NCI-H187 (cell line): ENCODE data around the gene CEACAM19.
"Not testable (repeated sequence)": the region's sequence is repeated elsewhere in the genome, so short reads cannot be mapped to it uniquely, and the experiment has no call there.

ENCODE experiments used
- DNase-seq, 2 experiments: peaks; one replicate each; lab custom pipeline; 2025; lab: John Stamatoyannopoulos, UW

The CEACAM19 gene

DNA sequence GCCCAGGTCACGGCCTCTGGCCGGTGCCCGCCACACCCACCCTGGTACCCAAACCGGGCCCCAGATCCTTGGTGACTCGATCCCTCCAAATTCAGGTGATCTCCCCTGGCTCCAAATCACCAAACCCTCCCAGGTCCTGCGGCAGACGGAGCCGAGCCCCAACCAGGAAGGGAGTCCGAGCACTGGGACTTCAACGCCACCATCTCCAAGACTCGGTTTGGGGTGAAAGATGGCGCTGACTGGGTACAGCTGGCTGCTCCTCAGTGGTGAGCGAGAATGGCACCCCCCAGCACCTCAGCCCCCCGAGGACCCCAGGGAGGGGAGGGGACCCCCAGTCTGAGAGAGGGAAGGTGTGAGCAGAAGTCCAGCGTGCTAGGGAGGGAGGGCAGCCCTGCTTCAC lies 29.9 kb downstream of the CEACAM19 start:
- no peak for DNase-seq

DNA sequence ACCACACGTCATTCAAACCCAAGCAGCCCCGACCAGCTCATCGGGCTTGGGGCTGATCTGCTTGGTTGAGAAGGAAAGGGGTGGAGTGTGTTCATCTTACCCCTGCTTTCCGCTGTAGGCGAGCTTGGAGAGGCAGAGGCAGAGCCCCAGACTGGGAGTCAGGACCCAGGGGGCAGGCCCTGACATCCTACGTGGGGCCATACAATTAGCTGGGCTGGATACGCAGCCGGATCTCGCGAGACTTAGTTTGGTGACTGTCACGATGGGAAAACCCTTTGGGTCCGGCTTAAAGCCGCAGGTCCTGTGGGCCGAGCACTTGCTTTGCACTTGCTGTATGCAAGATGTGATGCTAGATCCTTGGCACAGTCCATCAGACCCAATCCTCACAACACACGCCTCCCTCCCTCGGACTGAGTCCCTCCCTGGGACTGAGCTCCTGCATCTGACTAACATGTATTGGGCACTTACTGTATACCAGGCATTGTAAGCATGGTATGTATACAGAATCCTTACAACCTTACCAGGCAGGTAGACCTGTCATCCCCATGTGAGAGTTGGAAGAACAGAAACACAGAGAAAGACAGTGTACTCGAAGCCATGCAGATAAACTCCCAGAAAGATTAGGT lies 31.4 kb downstream of the CEACAM19 start:
- DNase-seq: no peak

DNA sequence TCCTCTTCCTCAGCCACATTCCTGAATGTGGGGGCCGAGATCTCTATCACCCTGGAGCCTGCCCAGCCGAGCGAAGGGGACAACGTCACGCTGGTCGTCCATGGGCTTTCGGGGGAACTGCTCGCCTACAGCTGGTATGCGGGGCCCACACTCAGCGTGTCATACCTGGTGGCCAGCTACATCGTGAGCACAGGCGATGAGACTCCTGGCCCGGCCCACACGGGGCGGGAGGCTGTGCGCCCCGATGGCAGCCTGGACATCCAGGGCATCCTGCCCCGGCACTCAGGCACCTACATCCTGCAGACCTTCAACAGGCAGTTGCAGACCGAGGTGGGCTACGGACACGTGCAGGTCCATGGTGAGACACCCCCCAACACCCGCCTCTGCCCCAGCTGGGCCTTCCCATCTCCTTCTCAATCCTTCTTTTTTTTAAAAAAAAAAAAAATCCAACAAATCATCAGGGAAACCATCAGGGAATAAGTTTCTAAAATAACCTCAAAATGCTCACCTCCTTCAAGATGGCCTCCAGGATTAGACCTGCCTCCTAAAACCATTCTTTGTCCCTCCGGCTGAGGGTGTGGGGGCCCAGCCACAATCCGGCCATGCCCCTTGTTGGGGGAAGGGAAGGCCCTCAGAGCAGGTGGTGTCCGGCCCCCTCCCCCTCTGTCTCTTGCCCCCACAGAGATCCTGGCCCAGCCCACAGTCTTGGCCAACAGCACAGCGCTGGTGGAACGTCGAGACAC lies 32.2 kb downstream of the CEACAM19 start:
- no peak for DNase-seq

DNA sequence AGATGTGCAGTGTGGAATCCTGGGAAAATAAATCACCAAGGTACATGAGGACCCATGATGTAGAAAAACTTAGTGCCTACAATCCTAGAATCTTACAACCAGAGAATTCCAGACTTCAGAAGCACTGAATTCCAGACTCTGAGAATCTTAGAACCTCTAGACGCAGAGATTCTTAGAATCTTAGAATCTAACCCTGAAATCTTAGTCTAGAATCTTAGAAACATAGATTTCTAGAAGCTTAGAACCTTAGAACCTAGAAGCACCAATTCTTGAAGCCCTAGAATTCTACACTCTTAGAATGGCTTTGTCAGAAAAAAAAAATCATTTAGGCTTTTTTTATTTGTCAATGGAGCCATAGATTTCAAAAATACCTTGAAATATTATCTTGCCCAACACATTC lies 33.7 kb downstream of the CEACAM19 start:
- no peak for DNase-seq

DNA sequence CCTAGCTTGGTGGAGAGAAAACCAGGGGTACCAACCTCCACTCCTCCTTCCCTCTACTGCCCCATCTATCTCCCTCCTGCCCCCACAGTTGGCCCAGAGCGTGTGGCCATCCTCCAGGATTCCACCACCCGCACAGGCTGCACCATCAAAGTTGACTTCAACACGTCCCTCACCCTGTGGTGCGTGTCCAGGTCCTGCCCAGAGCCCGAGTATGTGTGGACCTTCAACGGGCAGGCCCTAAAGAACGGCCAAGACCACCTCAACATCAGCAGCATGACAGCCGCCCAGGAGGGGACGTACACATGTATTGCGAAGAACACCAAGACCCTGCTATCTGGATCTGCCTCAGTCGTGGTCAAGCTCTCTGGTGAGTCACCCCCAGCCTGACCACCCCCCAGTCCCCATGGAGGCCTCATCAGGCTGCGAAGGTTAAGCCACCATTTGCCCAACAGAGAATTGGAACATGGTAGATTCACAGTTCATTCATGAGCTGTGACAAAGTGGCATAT lies 34.3 kb downstream of the CEACAM19 start:
- DNase-seq: no peak

DNA sequence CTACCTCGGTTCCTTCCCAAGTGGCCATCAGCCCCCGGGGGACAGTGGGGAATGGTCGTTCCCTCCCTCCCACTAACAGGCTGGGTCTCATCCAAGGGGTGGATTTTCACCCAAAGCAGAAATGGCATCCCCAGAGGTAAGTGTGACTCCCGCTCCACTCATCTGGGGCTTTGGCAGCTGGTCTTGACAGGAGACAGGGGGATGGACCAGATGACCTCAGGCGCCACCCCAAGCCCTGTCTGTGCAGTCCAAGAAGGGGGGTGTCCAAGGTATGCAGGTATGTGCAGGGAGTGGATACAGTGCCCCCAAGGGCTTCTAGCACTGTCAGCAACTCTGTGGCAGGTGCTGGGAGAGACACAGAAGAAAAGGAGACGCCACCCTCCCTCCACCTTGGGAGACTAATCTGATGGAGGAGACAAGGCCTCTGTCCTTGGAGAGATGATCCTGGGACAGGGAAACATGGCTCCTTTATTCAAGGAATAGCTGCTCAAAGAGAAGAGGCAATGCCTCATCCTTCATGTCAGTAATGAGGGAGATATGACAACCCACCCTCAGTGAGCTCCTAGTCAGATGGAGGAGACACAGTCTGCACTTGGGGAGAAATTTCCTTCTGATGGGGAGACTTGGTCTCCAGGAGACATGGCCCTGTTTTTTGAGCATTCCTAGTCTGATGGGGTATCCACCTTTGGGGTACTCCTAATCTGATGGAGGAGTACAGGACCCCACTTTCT lies 35.4 kb downstream of the CEACAM19 start:
- DNase-seq: no peak

DNA sequence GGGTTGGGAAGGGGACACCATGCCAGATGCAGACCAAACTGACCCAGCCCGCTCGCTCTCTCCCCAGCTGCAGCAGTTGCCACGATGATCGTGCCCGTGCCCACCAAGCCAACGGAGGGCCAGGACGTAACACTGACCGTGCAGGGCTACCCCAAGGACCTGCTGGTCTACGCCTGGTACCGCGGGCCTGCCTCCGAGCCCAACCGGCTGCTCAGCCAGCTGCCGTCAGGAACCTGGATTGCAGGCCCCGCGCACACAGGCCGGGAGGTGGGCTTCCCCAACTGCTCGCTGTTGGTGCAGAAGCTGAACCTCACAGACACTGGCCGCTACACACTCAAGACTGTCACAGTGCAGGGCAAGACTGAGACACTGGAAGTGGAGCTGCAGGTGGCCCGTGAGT lies 36.5 kb downstream of the CEACAM19 start:
- no peak for DNase-seq

DNA sequence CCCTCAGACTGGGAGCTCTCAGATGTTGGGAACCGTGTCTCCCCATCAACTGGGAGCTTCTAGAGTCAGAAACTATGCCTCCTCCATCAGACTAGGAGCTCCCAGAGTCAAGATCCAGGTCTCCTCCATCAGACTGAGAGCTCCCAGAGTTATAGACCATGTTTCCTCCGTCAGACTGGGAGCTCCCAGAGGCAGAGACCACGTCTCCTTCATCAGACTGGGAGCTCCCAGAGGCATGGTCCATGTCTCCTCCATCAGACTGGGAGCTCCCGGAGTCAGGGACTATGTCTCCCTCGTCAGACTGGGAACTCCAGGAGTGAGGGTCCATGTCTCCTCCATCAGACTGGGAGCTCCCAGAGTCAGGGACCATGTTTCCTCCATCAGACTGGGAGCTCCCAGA lies 37.7 kb downstream of the CEACAM19 start:
- DNase-seq: no peak

DNA sequence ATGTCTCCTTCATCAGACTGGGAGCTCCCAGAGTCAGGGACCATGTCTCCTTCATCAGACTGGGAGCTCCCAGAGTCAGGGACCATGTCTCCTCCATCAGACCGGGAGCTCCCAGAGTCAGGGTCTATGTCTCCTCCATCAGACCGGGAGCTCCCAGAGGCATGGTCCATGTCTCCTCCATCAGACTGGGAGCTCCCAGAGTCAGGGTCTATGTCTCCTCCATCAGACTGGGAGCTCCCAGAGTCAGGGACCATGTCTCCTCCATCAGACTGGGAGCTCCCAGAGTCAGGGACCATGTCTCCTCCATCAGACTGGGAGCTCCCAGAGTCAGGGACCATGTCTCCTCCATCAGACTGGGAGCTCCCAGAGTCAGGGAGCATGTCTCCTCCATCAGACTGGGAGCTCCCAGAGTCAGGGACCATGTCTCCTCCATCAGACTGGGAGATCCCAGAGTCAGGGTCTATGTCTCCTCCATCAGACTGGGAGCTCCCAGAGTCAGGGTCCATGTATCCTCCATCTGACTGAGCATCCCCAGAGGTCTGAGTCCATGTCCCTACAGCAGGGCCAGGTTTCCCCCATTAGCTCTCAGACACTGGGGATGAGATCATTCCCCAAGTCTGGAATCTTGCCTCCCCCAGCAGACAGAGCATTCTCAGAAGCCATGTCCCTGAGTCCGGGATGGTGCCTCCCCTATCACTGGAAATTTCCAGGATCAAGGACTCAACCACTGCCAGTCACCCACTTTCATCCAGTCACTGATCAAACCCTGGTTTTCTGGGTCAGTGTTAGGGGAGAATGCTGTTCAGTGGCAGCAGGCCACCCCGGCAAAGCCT lies 38.4 kb downstream of the CEACAM19 start:
- not testable (repeated sequence) for DNase-seq

DNA sequence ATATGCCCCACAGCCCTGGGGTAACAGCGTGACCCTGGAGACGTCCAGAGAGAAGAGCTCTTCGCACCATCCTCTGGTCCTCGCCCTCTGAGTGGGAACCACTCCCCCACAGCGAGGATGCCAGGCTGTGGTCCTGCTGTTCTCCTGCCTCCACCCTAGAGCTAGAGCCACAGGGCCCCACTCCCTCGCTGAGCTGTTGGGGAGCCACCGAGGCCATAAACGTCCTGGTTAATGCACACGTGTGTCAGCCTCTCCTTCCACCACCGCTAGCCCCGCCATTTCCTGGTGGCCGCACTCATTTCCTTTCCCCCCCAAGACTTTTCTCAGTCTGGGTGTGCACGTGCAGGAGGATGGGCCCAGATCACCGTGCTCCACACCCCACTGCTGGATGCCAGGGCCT lies 39.2 kb downstream of the CEACAM19 start:
- no peak for DNase-seq

DNA sequence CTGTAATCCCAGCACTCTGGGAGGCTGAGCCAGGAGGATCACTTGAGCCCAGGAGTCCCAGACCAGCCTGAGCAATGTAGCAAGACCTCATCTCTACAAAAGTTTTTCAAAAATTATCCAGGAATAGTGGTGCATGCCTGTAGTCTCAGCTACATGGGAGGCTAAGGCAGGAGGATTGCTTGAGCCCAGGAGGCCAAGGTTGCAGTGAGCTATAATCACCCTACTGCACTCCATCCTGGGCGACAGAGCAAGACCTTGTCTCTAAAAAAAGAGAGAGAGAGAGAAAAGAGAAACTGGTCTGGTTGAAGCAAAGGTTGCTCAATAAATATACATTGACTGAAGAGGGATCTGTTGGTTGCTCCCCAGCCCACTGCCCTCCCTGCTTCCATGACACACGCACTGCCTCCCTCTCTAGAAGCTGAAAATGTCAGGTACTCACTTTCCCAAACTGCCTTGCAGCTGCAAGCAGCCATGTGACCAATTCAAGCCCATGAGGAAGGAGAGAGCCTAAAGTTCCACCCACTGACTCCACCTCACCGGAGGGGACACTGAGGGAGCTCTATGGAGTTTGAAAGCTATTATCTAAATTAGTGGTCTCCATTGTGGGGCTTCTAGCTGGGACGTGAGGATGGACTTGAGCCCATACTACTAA lies 41.7 kb downstream of the CEACAM19 start:
- DNase-seq: no peak

DNA sequence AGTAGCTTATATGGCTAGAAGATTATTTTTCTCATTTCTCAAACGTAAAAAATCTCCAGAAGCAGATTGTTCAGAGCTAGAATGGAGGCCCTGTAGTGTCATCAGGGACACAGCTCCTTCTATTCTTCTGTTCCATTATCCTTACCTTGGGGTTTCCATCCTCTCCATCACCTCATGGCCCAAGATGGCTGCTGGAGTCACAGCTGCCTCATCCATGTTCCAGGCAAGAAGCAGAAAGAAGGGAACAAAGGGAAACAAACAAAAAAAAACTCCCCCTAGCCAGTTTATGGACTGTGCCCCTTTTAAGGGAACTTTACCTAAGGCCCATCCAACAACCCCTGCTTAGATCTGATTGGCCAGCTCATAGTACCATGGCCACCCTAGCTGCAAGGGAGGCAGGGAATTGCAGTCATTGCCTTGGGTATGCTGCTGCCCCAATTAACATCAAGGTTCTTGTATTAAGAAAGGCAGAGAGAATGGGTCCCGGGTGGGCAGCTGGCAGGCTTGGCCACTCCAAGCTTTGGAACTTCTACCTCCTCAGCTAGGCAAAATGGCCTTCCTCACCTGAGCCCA lies 43.4 kb downstream of the CEACAM19 start:
- DNase-seq: no peak

DNA sequence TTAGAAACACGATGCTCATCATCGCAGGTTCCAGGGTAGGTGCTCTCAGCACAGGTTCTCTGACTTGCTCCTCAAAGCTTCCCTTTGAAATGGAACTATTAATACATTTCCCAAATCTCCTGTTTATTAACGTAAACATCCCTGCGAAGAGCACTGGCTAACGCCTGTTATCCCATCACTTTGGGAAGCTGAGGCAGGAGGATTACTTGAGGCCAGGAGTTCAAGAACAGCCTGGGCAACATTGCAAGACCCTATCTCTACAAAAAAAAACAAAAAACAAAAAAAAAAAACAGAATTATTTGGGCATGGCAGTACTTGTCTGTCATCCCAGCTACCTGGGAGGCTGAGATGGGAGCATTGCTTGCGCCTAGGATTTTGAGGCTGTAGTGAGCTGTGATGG lies 46.3 kb downstream of the CEACAM19 start:
- no peak for DNase-seq

DNA sequence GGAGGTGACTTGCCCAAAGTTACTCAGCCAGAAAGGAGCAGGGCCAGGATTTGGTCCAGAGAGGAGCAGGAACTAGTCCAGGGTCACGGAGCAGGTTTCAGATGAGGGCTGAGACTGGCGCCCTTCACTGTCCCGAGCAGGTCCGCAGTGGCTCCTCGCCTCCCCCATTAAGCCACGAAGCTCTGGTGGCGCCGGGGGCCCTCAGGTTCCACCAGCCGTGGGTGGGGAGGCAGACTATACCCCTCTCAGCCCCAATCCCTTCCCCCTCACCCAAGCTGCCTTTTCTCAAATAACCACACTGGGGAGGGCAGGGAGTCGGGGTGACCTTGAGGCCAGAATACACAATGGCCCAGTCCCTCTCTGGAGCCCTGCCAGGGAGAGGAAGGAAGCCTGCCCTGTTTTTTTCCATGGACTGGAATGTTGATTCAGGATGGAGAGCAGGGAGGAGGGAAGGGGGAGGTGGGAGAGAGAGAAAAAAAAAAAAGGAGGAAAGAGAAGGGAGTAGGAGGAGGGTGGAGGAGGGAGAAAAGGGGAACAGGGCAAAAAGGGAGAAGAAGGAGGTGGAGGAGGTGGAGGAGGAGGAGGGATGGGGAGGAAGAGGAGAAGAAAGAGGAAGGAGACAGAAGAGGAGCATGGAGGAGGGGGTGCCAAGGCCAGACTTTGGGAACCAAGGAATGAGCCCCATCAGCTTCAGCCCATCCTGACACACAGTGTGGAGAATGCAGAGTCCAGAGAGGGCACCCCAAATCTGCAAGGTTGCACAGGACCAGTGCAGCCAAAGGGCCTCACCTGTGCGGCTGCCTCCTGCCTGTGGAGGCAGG lies 47.4 kb downstream of the CEACAM19 start:
- no peak for DNase-seq

DNA sequence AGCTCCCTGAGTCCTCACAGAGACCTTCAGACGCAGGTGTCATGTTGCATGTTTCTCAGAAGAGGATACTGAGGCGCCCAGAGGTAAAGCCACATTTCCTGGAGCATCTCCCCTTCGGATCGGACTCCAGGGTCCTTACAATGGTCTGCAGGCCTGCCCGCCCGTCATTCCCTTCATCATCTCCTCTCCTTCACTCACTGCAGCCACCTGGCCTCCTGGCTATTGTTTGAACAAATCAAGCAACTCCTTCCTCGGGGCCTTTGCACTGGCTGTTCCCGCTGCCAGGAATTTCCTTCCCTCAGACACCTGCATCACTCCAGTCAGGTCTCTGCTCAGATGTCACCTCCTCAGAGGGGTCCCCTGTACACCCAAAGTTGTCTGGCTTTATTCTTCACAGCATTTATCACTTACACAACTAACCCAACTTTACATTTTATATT lies 48.0 kb downstream of the CEACAM19 start:
- no peak for DNase-seq

DNA sequence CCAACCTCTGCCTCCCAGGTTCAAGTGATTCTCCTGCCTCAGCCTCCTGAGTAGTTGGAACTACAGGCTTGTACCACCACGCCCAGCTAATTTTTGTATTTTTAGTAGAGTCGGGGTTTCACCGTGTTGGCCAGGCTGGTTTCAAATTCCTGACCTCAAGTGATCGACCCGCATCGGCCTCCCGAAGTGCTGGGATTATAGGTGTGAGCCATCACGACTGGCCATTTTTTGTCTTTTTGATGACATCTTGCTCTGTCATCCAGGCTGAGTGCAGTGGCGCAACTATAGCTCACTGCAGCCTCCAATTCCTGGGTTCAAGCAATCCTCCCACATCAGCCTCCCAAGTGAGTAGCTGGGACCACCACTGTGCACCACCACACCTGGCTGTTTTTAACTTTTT lies 49.1 kb downstream of the CEACAM19 start:
- not testable (repeated sequence) for DNase-seq

DNA sequence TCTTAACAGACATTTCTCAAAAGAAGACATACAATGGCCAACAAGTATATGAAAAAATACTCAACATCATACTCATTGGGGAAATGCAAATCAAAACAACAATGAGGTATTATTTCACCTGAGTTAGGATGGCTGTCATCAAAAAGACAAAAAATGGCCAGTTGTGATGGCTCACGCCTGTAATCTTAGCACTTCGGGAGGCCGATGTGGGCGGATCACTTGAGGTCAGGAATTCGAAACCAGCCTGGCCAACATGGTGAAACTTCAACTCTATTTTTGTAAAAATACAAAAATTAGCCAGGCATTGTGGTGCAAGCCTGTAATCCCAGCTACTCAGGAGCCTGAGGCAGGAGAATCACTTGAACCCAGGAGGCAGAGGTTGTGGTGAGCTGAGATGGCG lies 49.7 kb downstream of the CEACAM19 start:
- no peak for DNase-seq

DNA sequence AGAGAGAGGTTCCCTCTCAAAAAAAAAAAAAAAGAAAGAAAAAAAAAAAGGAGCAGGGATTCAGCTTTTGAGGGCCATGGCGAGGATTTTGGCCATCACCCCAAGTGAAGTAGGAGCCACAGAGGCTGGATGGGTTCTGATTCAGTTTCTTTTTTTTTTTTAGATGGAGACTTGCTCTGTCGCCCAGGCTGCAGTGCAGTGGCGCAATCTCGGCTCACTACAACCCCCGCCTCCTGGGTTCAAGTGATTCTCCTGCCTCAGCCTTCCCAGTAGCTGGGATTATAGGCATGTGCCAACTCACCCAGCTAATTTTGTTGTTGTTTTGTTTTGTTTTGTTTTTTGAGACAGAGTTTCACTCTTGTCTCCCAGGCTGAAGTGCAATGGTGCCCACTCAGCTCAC lies 50.1 kb downstream of the CEACAM19 start:
- DNase-seq: not testable (repeated sequence)

DNA sequence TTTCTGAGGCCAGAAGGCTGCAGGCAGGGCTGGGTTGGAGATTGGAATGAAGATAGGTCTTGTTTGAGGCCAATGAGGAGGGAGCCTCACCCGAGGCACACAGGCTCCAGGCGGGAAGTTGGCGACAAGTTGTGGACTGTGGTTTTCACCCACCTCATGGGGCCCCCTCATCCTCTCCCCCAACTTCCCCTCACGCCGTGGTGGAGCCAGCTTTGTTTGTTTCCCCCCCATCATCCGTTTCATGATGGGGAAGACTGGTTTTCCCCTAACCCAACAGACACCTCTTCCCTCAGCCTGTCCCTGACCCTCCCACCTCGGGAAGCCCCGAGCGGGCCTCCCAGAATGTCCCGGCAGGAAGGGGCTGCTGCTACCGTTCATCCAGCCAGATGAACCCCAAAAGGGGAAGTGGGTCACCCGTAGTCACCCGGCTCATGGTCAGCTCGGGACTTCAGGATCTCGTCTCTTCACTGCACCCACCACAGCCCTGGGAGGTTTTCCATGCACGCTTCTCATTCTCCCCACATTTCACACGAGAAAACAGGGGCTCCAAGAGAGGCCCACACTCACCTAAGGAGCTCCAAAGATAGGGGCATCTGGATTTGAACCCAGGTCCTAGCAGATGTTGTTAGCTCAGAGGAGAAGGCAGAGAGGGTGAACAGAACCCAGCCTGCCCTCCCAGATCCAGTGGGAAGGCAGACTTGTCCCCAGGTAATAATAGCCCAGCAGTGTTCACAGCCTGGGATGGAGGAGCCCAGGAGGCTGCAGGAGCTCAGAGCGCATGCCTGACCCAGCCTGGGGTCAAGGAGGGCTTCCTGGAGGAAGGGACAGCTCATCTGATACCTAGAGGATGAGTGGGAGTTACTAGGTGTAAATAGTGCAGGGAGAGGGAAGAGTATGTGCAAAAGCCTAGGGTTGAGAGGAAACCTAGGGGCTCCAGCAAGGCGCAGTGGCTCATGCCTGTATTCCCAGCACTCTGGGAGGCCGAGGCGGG lies 51.1 kb downstream of the CEACAM19 start:
- DNase-seq: no peak
